Dermis lymphatic vessel endothelial cell (primary cell): ENCODE data around the gene RGPD8. TPM values are rescaled to one million over a fixed set of nuclear protein-coding genes. Genes with fewer than 3 reads are reported as not detected.

Experiments
- total RNA-seq: library from RNA; depleted of rRNA; stranded (reverse); fragments of >200 nt; gene quantifications from 2 replicates; pipeline ENCODE4 v1.2.1, GENCODE V29; 2014

Gene RGPD8
- total RNA-seq: 2.9 and 10.4 TPM in 2 replicates

GRCh38 chr2:112433480-112433879 lies at the start of gene RGPD8:
TSS of gene RGPD8 (minus strand) at chr2:112433645. CDS start at chr2:112433453, 192 bp downstream.

GRCh38 chr2:112481528-112482233 lies 48.2 kb upstream of the RGPD8 start, which contains the start of gene TTL:
TSS of gene TTL (plus strand) at chr2:112482156. CDS start at chr2:112482345, 189 bp downstream.

Other genes with a start within 250 kb of the RGPD8 start
- 2.2 and 7.7 TPM in 2 replicates for gene ZC3H8, start 178.6 kb downstream of the RGPD8 start, total RNA-seq
- gene ZC3H6, start 158.0 kb downstream of the RGPD8 start, total RNA-seq: 2.5 and 3.0 TPM in 2 replicates
- gene TTL, start 48.5 kb upstream of the RGPD8 start, total RNA-seq: 8.6 and 14.6 TPM in 2 replicates
- gene POLR1B, start 108.8 kb upstream of the RGPD8 start, total RNA-seq: 11.9 and 20.0 TPM in 2 replicates
- 5.6 and 8.3 TPM in 2 replicates for gene CHCHD5, start 151.0 kb upstream of the RGPD8 start, total RNA-seq
- 11.7 and 13.5 TPM in 2 replicates for gene SLC20A1, start 212.3 kb upstream of the RGPD8 start, total RNA-seq